Stomach smooth muscle (tissue), 2 donors: ENCODE data around the gene HIBCH.
"Not testable (repeated sequence)": the region's sequence is repeated elsewhere in the genome, so short reads cannot be mapped to it uniquely, and the experiment has no call there.

Experiments
- H3K27ac ChIP-seq: one replicate; pipeline ENCODE4 v1.7.0; 2013; ENCODE audit warnings: mild to moderate bottlenecking, low read length, inconsistent platforms
- H3K27me3 ChIP-seq, 2 donors: one replicate each; pipeline ENCODE4 v1.7.0; 2013; ENCODE audit warnings: low read length in 2 of 2; ENCODE audit not compliant: insufficient read depth in 2 of 2, control insufficient read depth in 1 of 2
- H3K36me3 ChIP-seq, 2 donors: one replicate each; pipeline ENCODE4 v1.7.0; 2013; ENCODE audit warnings: low read length in 2 of 2; ENCODE audit not compliant: control insufficient read depth in 2 of 2, insufficient read depth in 2 of 2
- H3K4me1 ChIP-seq: one replicate; pipeline ENCODE4 v1.7.0; 2013; ENCODE audit warnings: low read length; ENCODE audit not compliant: control insufficient read depth, insufficient read depth
- H3K4me3 ChIP-seq, 2 donors: one replicate each; pipeline ENCODE4 v1.7.0; 2013; ENCODE audit warnings: low read length in 2 of 2
- H3K9ac ChIP-seq, 2 donors: one replicate each; pipeline ENCODE4 v1.7.0; 2013; ENCODE audit warnings: low read length in 2 of 2, mild to moderate bottlenecking in 1 of 2
- H3K9me3 ChIP-seq, 2 donors: one replicate each; pipeline ENCODE4 v1.7.0; 2013; ENCODE audit warnings: low read length in 2 of 2; ENCODE audit not compliant: control insufficient read depth in 2 of 2
- donor health status: healthy.
- donor health status: Pancreatic carcinoma.

HIBCH gene, protein sequence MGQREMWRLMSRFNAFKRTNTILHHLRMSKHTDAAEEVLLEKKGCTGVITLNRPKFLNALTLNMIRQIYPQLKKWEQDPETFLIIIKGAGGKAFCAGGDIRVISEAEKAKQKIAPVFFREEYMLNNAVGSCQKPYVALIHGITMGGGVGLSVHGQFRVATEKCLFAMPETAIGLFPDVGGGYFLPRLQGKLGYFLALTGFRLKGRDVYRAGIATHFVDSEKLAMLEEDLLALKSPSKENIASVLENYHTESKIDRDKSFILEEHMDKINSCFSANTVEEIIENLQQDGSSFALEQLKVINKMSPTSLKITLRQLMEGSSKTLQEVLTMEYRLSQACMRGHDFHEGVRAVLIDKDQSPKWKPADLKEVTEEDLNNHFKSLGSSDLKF

DNA sequence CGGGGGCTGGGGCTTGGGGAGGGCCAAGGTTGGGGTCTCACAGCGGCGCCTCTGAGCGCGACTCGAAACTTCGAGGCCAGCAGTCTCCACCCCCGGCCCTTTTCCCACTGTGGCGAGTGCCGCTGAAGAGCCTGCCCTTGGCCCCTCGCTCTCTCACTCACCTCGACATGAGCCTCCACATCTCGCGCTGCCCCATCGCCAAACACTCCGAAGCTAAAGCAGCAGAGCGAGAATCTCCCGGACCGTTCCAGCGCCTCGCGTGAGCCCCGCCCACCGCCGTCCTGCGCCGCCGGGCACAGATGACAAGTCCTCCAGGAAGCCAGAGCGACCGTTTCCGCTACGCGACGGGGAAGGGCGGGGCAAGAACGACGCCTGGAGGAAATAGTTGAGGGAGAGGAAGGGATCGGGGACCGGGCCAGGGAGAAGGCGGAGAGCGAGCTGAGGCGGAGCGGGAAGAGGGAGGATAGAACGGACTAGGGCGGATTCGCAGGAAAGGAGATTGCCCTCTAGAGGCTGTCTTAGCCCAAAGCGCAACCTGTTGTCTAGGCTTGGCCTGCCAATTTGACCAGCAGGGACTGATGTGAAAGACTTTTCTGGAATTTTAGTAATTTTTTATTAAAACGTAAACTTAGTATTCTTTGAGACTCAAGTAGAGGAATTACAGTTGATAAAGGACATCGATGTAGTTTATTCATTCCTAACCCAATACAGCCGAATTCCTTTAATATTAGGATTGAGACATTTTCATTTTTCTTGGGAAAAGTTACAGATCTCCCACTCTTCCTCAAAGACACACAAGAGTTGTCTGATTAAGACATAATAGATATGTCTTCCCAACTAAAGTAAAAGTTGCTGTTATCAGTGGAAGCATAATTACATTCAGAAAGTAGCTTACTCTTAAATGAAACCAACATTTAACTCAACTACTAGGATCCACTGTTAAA is at the start of gene HIBCH:
Gene HIBCH (minus strand): TSS at position 272 of the 944 bp plus-strand sequence. CDS start 76 bp downstream, at position 196.
- H3K4me3 ChIP-seq = peak within 1 kb of the TSS; percentile 87 to 96
- H3K9ac ChIP-seq = peak within 1 kb of the TSS; percentile 69 to 76
- H3K27me3 ChIP-seq = no peaks in the 10 kb centered on the region
- peak within 1 kb of the TSS; percentile 18 for H3K27ac ChIP-seq
- H3K9me3 ChIP-seq = no peaks in the 10 kb centered on the region
- peaks cover 2% of the 10 kb centered on the region for H3K4me1 ChIP-seq
- no peaks in the 10 kb centered on the region for H3K36me3 ChIP-seq

DNA sequence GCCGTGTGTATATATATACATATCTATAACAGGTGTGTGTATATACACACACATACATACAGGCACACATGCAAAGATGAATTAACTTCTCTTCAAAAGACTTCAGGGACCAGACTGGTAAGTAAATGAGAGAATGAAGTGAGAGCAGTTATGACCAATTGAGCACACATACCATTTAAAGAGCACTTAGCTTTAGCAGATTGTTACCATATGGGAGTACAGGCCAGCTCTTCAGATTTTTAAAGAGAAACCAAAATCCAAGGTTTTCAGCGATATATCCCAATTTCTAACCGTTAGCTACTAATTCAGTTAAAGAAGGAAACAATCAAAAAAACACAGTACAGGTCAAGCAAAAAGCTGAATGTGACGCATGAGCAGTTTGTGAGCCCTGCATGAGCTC is 47.5 kb upstream of the HIBCH start:
- no peaks in the 10 kb centered on the region for H3K4me1 ChIP-seq
- no peaks in the 10 kb centered on the region for H3K9me3 ChIP-seq
- H3K9ac ChIP-seq = no peak overlapping the region
- no peaks in the 10 kb centered on the region for H3K27me3 ChIP-seq
- H3K36me3 ChIP-seq = peaks cover 21 to 37% of the 10 kb centered on the region in 2 donors
- H3K4me3 ChIP-seq = no peak overlapping the region
- H3K27ac ChIP-seq = no peak overlapping the region

DNA sequence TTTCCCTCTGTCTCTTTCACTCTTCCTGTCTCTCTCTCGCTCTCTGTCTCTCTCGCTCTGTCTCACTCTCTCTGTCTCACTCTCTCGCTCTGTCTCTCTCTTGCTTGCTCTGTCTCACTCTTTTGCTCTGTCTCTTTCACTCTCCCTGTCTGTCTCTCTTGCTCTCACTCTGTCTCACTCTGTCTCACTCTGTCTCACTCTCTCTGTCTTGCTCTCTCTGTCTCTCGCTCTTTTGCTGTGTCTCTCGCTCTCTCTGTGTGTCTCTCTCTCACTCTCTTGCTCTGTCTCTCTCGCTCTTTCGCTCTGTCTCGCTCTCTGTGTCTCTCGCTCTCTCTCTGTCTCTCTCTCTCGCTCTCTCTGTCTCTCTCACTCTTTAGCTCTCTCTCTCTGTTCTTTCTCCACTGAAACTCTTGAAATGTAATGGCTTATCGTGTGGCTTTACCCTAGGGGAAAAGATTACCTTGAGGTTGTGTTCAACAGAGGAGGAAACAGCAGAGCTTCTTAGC is 46.7 kb upstream of the HIBCH start:
- Histone ChIP-seq H3K4me1 (no peaks in the 10 kb centered on the region), H3K9me3 (no peaks in the 10 kb centered on the region), H3K27me3 (no peaks in the 10 kb centered on the region)

DNA sequence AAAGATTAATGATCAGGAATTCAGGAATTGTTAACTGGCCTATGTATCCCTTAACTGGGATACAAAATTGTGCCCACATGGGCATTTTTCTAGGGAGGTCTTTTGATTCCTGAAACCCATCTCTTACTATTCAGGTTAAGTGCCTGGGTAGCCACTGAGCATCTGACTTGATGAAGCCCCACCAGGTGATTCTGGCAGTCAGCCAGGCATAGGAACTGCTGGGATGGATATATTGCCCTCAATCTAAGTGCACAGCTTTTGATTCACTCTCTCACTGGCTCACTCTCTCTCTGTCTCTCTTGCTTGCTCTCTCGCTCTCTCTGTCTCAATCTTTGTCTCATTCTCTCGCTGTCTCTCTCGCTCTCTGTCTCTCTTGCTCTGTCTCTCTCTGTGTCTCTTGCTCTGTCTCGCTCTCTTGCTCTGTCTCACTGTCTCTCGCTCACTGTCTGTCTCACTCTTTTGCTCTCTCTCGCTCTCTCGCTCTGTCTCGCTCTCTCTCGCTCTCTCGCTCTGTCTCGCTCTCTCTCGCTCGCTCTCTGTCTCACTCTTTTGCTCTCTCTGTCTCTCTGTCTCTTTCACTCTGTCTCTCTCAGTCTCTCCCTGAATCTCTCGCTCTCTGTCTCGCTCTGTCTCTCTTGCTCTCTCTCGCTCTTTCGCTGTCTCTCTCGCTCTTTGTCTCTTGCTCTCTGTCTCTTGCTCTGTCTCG is 46.0 kb upstream of the HIBCH start:
- Histone ChIP-seq H3K4me1 (no peaks in the 10 kb centered on the region), H3K4me3 (no peak overlapping the region), H3K27ac (no peak overlapping the region), H3K9ac (no peak overlapping the region), H3K9me3 (no peaks in the 10 kb centered on the region), H3K36me3 (peaks cover 15 to 31% of the 10 kb centered on the region in 2 donors), H3K27me3 (no peaks in the 10 kb centered on the region)

More for the DNA sequence above, 46.7 kb upstream of the HIBCH start:
- H3K27ac ChIP-seq = no peak overlapping the region
- H3K9ac ChIP-seq = no peak overlapping the region
- no peak overlapping the region for H3K4me3 ChIP-seq
- H3K36me3 ChIP-seq = peaks cover 21 to 37% of the 10 kb centered on the region in 2 donors

DNA sequence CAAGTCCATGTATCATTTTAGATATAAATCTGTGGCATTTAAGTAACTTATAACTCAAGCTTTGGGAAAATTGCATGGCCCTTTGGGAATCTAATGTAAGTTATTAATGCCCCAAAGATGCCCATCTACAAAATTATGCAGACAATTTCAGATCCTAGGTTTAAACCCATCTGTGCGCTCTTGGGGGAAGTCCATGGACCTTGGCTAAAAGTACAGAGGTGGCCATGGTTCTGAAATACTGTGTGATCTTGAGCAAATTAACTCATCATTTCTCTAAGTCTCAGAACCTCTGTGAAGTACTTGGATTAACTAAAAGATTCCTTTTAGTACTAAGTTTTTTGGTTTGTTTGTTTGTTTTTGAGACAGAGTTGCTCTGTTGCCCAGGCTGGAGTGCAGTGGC is 43.3 kb upstream of the HIBCH start:
- Histone ChIP-seq H3K4me1 (peaks cover 10% of the 10 kb centered on the region), H3K27ac (no peak overlapping the region), H3K4me3 (no peak overlapping the region), H3K9me3 (no peaks in the 10 kb centered on the region), H3K27me3 (no peaks in the 10 kb centered on the region), H3K36me3 (peaks cover 3 to 25% of the 10 kb centered on the region in 2 donors), H3K9ac (no peak overlapping the region)

DNA sequence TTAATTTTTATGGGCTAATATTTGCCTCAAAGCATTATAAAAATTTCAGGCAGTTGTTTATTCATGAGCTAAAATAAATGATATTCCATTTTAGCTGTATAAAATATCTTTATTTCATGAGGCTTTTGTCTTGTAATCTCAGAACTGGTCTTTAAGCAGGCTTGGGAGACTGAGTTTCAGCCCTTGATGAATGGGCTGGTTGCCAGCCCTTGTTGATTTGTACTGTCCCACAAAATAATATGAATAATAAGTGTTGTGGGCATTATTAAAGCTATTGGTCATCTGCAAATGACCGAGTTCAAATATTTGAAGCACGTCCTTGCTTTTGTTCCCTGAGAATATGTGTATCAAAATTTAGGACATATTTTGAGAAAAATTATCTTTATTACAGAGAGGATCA is 41.9 kb upstream of the HIBCH start:
- no peaks in the 10 kb centered on the region for H3K27me3 ChIP-seq
- no peak overlapping the region for H3K4me3 ChIP-seq
- no peaks in the 10 kb centered on the region for H3K9me3 ChIP-seq
- H3K27ac ChIP-seq = no peak overlapping the region
- peaks cover 3 to 15% of the 10 kb centered on the region in 2 donors for H3K36me3 ChIP-seq
- H3K4me1 ChIP-seq = peaks cover 12% of the 10 kb centered on the region
- no peak overlapping the region for H3K9ac ChIP-seq

DNA sequence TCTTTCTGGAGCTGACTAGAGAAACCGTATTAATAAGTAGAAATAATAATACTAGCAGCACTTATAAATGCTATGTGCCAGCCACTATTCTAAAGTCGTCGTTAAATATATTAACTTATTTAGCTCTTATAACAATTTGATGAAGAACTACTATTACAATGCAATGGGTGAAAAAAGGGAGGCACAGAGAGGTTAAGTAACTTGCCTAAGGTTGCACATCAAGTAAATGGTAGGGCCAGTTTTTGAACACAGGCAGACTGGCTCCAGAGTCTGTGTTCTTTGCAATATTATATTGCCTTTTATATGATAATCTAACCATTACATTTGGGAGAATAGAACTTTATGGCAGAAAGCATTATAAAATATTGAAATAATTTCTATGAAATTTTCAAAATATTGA is 41.3 kb upstream of the HIBCH start:
- Histone ChIP-seq H3K27me3 (no peaks in the 10 kb centered on the region), H3K4me1 (peaks cover 17% of the 10 kb centered on the region), H3K4me3 (no peak overlapping the region), H3K9me3 (no peaks in the 10 kb centered on the region), H3K36me3 (peaks cover 0 to 15% of the 10 kb centered on the region in 2 donors), H3K27ac (no peak overlapping the region), H3K9ac (no peak overlapping the region)

DNA sequence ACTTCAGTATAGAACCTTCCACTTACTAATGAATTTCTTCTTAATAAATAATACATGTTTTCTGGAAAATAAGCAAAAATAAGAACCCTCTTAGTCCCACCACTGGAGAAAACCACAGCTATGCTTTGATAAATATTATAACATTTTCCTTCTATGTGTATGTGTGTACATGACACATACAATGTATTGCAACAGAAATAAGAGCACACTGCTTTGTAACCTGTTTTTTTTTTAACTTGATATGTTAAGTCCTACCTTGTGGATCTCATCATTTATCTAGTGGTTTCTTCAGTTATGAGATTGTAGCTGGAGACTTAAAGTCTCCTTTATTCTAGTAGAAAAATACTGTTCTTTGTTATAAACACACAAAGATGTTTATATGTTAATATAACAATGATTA is 40.9 kb upstream of the HIBCH start:
- Histone ChIP-seq H3K4me3 (peak overlapping the region; percentile 56 to 75), H3K36me3 (peaks cover 0 to 15% of the 10 kb centered on the region in 2 donors), H3K27me3 (no peaks in the 10 kb centered on the region), H3K4me1 (peaks cover 17% of the 10 kb centered on the region), H3K9me3 (no peaks in the 10 kb centered on the region), H3K27ac (no peak overlapping the region), H3K9ac (no peak overlapping the region)

DNA sequence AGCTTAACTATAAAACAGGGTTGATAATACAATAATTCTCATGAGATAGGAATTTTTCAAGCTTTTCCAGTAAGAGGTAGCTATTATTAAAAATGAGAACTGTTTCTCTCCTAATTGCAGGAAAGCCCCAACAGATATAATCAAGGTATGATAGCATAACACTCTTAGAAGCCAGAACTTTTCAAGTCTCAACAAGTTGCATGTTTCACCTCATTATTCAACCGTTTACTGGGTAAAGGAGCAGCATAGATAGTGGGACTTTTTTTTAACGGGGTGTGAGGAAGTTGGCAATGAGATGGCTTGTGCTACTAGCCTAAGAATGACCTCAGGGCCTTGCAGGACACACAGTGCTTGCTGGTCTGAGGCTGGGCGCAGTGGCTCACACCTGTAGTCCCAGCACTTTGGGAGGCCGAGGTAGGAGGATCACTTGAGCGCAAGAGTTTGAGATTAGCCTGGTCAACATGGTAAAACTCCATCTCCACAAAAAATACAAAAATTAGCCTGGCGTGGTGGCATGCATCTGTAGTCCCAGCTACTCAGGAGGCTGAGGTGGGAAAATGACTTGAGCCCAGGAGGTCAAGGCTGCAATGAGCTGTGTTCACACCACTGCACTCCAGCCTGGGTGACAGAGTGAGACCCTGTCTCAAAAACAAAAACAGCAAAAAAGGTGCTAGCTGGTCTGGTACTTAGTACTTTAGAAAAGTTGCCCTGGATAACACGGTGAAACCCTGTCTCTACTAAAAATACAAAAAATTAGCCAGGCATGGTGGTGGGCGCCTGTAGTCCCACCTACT is 39.2 kb upstream of the HIBCH start:
- H3K27me3 ChIP-seq, H3K36me3 ChIP-seq, H3K9me3 ChIP-seq, H3K9ac ChIP-seq, H3K4me3 ChIP-seq: not testable (repeated sequence)
- H3K27ac ChIP-seq = peak overlapping the region; percentile 2
- peaks cover 17% of the 10 kb centered on the region for H3K4me1 ChIP-seq
